Measurements from ENCODE around the gene CLCN2.

Gene CLCN2

DNA sequence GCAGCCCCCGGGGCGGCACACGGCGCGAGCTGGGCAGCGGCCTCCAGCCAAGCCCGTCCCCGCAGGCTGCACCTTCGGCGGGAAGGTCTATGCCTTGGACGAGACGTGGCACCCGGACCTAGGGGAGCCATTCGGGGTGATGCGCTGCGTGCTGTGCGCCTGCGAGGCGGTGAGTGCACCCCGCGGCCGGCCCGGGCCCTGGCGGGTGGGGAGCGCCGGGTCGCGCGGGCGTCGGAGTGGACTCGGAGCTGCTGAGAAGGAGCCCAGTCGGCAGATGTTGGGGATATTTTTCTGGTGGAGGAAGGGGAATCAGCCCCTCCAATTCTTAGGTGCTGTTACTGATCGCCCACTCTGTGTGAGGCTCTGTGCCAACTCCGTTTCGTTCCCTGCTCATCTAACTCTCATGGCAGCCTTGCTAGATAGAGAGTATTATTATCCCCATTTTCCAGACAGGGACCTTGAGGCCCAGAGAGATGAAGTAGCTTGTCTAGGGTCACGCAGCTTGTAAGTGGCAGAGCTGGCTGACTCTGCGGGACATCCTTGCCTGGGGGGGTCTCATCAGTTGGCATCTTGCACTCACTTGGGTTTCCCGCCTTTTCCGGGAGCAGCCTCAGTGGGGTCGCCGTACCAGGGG is 19.3 kb upstream of the CLCN2 start:
- DNase-seq, result no peak

DNA sequence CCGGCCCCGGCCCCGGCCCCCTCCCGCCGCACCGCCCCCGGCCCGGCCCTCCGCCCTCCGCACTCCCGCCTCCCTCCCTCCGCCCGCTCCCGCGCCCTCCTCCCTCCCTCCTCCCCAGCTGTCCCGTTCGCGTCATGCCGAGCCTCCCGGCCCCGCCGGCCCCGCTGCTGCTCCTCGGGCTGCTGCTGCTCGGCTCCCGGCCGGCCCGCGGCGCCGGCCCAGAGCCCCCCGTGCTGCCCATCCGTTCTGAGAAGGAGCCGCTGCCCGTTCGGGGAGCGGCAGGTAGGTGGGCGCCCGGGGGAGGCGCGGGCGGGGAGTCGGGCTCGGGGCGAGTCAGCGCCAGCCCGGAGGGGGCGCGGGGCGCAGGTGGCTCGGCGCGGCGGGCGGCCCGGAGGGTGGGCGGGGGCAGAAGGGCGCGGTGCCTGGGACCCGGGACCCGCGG is 18.8 kb upstream of the CLCN2 start:
- no peak for DNase-seq

DNA sequence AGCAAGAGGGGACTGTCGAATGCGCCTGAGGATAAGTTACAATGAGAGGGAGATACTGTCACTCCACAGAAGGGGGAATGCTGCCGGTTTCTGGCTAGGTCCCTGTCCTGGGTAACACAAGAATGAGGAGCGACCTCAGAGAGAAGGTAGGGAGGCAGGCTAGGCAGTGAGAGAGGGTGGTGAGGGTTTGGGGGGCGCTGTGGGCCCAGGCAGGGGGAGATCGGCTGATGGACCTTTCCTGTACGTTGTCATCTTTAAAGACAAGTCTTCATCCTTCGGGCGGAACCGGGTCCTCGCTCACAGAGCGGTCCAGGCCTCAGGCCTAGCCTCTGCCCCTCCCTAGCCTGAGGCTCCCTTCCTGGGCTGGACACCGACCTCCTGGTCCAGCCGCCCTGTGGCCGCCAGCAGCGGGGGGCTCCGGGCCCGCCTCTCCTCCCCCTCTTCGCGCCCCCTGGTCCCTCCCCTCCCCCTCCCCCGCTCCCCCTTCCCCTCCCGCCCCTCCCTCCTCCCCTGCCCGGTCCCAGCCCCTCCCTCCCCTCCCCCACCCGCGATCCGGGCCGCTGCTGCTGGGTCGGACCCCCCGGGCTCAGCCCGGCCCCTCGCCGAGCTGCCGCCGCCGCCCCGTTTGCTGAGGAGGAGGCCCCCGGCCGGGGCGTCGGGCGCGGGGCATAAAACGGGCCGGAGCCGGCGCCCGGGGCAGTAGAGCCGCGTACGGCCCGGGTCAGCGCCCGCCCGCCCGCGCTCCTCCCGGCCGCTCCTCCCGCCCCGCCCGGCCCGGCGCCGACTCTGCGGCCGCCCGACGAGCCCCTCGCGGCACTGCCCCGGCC is 18.2 kb upstream of the CLCN2 start, which contains the start of gene CHRD:
Gene CHRD, plus strand, starts transcription at position 697 of the 827 bp plus-strand sequence. CDS start 265 bp downstream, outside the sequence.
- DNase-seq, result no peak

DNA sequence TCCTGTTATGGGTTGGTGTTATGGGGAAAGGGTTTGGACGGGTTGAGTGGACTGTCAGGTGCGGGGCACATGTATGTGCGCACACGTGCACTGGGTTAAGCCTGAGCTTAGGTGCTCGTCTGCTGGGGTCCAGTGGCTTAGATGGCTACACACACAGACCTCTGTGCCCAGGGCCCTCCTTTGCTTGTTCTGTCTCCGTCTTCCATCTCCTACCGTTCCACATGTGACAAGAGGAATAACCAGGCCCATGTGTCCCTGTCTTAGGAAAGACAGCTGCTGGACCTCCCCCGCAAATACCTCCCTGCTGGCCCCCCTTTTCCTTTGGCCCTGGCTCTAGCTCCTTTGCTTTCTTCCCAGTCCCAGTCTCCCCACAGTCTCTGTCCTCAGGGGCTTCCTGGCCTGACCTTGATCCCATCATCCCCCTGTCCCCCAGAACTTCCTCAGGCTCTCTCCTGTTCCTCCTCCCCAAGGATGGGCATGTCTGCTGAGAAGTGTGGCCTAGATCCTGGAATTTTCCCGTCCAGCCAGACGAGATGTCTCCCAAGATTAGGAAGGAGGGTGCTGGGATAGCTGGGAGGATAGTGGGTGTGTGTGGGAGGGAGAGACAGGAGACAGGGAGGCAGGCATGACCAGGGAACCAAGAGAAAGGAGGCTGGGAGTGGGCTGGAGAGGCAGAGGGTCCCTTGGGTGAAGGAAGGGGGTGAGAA is 17.4 kb upstream of the CLCN2 start:
- DNase-seq, result no peak

DNA sequence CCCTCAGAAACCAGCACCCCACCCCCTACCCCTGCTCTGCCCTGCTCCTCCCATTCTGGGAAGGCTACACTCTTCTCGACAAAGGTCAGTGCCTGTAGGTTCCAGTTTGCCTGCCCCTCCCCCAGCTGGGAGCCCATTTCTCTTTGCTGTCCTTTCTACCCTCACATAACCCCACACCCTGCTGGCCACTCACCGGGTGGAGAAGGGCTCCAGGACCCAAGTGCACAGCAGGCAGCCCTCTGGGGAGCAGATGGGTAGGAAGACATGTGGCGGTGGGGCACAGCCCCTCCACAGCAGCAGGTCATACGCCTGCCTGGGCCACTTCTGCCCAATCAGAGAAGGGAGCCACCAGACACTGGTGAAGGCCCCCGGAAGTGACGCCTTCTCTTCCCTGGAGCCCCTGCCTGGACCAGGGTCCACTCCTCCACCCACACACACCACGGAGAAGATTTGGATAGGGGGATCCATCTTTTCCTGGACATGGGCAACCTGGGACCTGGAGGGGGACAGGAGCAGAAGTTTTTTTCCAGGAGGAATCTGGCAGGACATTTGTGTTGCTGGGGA is 16.6 kb upstream of the CLCN2 start, which contains the start of gene THPO:
Gene THPO, minus strand, starts transcription at position 326 of the 564 bp plus-strand sequence. CDS start 1,948 bp downstream, outside the sequence.
- DNase-seq, result no peak

DNA sequence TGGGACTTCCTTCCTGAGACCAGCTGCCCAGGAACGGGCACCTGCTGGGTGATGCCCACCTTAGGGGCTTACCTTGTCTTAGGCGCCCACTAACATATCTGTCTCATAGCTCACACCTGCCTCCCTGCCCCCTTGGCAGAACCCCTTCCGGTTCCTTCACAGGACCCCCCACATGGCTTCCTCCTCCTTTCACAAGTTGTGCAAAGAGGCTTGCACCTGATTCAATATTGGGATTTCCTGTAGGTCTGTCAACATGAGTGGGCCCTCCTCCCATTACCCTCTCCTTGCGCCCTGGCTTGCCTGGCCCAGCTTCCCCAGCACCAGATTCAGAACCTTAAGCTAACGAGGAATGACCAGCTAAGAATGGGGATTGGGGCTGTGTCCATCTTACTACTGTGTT is 16.0 kb upstream of the CLCN2 start:
- no peak for DNase-seq

DNA sequence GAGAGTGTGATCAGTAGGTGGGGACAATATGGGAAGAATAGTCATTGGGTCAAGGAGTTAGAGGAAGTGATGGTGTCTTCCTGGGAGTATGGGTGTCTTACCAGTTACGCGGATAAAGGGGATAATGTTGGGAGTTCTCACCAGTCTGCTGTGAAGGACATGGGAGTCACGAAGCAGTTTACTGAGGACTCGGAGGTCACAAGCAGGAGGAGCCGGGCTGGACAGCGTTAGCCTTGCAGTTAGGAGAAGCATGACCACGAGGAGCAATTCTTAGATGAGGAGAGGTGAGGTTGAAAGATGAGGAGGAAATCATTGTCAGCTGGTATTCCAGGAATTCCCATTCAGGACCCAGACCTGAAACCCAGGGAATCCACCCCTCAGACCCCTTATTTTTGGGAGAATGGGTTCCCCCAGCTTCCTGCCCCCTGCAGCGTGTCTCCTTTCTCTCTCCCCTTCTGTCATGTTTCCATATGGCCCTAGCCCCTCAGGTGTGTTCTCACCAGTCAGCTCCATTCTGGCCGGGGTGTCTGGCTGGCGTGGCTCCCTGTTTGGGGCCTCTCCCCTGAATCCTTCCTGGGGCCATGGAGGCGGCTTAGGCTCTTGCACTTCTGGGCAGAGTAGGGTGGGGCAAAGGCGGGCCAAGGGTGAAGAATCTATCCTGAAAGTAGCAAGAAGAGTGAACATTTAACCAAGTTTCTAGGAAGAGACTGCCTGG is 14.5 kb upstream of the CLCN2 start:
- DNase-seq, result no peak

DNA sequence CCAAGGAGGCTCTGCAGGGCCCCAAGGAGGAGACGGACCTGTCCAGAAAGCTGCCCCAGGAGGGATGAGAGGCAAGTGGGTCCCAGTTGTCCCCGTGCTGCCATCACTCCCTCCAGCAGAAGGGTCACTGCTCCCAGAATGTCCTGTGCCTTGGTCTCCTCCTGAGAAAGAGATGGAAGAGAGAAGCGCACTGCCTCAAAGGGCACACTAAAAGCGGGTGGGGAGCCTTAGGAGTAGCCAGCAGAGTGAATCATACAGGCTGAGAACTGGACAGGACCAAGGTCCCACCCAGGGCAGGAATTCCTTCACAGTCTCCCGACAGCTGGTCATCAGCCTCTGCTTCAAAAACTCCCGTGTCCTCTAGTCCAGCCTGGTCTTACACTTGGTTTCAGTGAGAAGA is 12.0 kb upstream of the CLCN2 start:
- no peak for DNase-seq

DNA sequence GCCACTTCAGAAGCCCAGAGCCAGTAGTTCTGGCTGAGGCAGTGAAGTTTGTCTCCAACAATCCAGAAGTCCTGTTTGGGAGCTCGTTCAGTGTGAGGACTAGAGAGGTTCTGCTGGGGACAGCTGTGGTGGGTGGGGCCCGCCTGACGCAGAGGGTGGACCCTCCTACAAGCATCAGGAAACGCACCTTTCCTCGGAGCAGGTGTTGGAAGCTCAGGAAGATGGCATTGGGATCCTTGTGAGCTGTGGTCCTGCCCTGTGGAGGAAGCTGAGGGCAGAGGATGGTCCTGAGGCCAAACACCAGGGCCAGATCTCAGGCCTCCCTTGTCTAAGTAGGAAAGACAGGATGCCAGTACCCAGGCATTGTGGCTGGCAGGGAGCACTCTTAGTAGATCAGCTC is 11.5 kb upstream of the CLCN2 start:
- DNase-seq, result no peak

DNA sequence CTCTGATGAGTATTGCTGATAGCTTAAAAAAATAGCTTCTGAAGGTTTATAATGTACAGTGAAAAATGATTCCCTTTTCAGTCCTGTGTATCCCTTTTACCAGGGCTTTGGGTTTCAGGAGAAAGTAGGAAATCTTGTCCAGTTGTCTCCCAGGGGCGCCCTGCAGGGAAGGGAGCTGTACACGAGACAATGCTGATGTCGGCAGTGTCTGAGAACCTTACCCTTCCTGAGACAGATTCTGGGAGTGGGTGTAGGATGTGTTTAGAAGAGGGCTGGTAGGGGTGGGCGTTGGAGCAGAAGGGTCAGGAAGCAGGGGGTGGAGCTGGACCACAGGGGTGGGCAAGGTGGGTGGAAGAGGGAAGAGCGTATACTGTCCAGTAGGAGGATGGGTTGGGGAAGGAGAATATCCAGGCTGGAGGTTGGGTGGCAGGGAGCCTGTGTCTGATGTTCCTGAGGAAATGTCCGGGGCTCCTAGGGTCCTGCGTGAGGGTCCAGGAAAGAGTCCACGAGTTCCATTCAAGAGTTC is 11.0 kb upstream of the CLCN2 start:
- no peak for DNase-seq

DNA sequence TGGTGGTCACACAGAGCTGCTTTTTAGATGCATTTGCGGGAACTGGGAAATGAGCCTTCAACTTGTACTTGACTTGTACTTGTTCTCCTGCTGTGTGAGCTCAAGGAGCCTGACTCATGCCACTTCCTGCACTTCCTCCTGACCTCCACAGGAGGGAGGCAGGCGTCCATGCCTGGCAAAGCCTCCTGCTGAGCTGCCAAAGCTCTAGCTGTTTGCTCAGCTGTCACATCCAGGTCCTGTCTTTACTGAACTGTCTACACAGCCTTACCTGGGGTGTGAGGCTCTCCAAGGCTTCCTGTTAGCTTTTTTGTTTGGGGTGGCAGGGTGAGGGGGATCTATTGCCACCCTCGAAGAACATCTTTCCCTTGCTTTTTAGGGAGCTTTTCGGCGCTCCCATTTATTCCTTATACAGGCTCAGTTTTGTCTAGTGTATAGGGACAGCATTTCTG is 10.2 kb upstream of the CLCN2 start:
- peak; percentile 70 for DNase-seq

DNA sequence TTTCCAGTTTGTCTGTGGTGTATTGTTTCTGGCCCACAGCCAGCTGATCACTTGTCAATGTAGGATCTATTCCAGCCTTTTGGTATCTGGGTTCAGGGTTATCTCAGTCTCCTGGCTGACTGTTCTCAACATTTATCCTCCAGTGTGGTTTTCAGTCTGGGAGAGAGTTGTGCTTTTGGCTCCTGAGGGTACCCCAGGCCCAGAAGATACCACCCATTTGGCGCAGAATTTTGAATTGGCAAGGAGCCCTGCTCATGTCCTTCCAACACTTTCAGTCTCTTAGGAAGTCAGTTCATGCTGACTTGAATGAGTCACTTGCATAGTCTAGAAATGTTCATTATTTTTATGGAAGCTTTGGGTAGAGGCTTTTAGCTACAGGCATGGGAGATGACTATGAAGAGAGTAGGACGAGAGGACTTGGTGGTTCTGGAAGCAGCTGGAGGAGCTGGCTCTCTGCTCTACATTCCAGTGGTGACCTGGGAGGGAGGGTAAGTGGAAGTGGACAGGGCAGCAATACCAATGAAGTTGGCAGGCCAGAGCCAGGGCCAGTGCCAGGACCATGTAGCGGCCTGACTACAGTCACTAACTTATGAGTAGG is 7.3 kb upstream of the CLCN2 start:
- DNase-seq, result no peak

DNA sequence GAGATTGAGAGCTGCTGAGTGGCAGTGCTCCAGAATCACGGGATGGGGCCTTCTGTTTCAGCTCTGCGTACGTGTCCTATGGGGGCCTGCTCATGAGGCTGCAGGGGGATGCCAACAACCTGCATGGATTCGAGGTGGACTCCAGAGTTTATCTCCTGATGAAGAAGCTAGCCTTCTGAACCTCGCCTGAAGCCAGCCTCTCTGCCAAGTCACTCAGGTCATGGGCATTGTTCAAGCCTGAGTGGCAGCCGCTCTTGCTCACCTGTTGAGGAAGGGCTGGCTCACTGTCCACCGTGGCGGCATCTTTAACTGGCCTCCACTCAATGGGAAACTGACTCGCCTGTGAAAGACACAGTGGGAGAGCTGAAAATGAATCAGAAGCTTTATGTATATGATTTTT is 6.7 kb upstream of the CLCN2 start:
- DNase-seq, result no peak

DNA sequence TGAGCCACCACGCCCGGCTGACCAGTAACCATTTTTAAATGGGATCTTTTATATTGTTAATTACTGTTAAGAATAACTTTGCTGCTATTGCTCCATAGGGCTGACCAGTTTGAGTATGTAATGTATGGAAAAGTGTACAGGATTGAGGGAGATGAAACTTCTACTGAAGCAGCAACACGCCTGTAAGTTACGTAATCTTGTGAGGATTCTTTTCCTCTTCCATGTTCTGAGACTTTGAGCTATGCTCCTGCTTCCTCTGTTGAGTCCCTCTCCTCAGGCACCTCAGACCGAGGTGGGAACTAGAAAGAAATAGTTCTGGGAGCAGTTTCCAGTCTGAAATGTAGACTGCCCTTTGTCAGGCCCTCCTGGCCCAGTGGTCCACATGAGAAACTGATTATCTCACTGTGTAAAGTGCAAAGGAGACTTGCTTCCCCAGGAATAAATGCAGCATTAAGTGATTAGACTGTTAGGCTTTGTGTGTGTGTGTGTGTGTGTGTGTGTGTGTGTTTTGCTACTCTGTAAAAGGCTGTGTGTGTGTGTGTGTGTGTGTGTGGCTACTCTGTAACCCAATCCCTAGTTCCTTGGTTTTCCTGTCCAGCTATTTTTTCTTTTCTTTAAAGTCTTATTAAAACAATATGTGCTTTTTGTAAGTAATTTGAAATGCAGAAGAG is 5.3 kb upstream of the CLCN2 start:
- no peak for DNase-seq

DNA sequence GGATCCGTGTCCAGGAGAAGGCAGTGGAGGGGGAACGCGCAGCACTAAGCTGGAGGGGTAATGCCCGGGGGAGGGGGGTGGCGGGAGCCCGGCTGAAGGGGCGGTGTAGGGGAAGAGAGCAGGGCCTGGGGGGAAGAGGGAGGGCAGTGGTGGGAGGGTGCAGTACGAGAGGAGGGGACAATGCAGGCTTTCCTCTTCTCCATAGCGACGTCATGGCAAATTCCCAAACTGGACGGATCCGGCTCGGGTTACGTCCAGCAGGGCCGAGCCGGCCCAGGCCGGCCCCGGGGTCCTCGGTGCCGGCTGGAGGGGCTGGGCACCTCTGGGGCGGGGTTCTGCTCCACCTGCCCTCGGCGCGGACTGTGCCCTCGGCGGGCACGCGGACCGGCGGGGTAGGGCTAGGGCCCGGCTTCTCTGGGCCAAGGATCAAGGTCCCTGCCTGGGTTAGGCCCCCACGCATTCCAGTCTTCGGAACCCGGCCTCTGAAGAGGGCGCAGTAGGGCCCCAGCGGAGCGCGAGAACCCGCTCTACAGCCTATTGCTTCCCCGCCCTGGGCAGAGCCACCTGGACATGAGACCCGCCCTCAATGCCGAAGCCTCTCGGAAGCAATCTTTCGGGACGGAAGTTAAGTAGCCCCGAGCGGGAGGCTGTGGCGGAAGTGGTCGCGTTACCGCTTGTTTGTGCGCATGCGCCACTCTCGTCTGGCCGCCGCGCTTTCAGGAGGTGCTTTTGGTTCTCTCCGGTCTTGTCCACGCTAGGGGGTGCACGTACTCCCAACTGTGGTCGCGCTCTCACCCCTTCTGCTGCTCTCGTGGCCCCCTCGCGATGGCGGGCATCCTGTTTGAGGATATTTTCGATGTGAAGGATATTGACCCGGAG is 1.5 kb upstream of the CLCN2 start:
- peak; percentile 97 for DNase-seq

DNA sequence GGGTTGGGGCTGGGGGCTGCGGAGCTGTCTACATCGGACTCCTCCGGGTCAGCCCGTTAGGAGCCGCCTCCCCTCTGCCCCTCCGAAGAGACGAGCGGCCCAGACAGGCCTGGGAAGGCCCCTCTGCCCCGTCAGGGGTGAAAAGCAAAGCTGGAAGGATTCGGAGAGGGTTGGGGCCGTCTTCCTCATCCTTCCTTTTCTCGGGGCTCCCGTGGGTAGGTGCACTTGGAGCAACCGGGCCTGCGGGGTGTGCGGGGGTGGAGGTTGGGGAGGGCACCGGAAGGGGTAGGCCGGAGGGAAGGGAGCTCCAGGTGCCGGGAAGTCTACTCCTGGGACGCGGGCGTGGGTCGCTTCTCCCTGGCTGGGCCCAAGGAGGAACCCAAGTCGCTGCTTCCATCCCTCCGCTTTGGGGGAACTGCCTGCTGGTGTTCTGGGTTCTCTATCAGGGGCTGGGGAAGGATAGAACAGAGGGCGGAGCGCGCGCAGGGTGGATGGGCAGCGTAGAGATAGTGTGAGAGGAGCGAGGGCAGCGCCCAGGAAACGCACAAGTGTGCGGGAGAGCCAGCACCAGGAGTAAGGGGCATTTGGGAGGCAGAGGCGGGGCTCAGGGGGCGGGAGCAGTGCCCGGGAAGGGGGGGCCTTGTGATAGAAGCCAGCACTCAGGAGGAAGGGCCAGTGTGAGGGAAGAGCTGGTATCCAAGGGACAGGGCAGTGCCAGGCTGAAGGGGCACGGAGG is 695 bp upstream of the CLCN2 start:
- peak; percentile 52 for DNase-seq

DNA sequence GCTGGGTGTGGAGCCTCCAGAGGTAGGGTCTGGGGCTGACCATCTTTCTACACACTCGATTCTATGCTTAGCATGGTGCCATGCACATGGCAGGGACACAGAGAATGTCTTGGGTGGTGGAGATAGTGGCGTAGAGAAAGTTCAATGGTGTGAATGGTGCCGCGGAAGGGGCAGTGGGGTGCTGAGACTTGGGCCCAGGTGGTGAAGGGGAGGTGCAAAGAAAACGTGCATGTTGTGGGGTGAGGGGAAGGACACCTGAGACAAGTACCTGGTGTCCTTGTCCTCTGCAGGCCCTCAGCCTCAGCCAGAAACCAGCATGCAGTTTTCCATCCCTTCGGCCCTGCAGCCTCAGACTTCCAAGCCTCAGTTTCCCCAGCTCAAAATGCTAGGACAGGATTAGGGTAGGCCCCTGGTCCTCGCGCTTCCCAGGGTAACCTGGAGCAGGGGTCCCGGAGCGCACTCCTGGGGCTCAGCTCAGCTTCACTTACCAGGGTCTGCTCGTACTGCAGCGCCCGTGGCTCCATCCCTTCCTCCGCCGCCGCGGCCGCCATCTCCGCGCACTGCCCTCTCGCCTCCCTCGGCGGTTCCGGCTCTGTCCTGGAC is 375 bp downstream of the CLCN2 start:
- no peak for DNase-seq

DNA sequence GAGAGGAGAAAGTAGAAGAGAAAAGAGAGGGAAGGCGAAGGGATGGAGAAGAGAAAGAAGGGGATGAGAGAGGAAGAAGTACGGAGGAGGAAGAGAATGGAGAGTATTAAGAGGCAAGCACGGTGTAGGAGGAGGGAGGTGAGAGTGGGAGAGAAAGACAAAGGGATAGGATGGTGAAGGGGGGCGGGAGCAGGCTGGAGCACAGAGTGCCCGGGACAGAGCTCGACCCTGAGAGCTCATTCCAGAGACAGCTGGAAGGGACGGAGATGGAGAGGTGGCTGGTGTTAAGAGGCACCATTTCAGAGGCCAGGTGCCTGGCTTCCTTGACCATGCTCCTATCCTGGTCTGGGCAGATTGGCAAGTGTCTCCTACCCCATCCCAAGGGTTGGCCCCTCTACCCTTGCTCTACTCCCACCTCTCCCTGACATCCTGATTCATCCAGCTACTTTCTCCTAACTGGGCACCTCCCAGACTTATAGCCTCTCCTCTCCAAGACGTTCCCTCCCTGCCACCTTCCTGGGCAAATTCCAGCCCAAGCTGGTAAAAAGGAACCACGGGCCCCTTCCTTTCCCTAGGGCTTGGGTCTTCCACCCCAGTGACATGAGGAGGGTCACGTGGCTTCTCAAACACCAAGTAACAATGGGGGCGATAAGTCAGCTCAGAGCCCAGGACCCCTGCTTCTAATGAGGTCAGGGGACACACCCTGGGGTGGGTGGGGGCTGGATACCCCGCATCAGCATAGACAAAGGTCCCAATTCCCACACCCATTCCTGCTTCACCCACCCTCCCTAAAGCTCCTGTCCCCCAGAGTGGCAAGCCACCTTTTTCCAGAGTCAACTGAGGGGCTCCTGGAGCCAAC is 1.1 kb downstream of the CLCN2 start:
- DNase-seq, result no peak

Data from stimulated activated CD4-positive, alpha-beta T cell treated with anti-CD3 and anti-CD28 coated beads, Interleukin-1b, Interleukin-23, amount 100 ng/mL, for 48 hours (primary cell).